GM12872 (cell line): ENCODE measurements around the gene TM6SF1.

Experiments
- CTCF ChIP-seq: IDR thresholded peaks from 3 replicates; pipeline ENCODE4 v1.5.1; 2011; ENCODE audit warnings: low read depth, mild to moderate bottlenecking, low read length, moderate library complexity; ENCODE audit not compliant: insufficient read depth

Gene TM6SF1

GRCh38 chr15:83174891-83175290 is 67.4 kb downstream of the TM6SF1 start:
- no peak for TF ChIP-seq CTCF

GRCh38 chr15:83178390-83178789 is 70.9 kb downstream of the TM6SF1 start:
- no peak for TF ChIP-seq CTCF

DNA sequence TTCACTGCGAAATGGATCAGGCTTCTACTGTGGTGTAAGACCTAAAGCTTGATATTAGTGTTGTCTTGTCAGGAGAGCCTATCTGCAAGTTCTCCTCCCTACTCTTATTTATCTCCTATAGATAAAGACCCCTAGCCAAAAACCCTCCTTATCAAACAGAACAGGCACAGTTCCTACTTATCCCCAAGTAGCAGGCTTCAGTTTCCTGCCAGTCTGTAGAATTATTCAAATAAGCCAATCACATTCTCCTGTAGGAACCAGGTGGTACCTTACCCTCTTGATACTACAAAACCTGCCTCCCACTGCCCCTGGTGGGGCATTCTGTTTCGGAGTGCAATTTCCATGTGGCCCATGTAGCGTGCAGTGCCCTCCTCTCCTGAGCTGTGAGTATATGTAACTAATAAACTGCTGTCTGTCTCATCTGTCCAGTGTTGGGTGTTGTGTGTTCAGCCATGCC is 71.5 kb downstream of the TM6SF1 start:
- no peak for TF ChIP-seq CTCF

- no peak for TF ChIP-seq CTCF
Observed at GRCh38 chr15:83185561-83185960, 78.1 kb downstream of the TM6SF1 start.
